Coronary artery (tissue), 2 donors: Measurements from ENCODE around the gene EEFSEC.

Experiments
- DNase-seq: peaks from one replicate; pipeline ENCODE4 v3.0.0-alpha.2; 2017; ENCODE audit warnings: low spot score
- H3K27ac ChIP-seq, 2 donors: fragments of 200-600 bp; sonication (generic); one replicate each; pipeline ENCODE4 v1.5.1; 2016 to 2019
- H3K4me3 ChIP-seq: fragments of 200-600 bp; sonication (generic); 2 replicates; pipeline ENCODE4 v1.5.1; 2016; ENCODE audit warnings: mild to moderate bottlenecking, moderate library complexity
- TF ChIP-seq, protein P1 (sequence below): fragments of 200-600 bp; sonication (generic); IDR thresholded peaks from one replicate; pipeline ENCODE4 v1.5.1; 2019; ENCODE audit warnings: antibody characterized with exemption

EEFSEC gene

DNA sequence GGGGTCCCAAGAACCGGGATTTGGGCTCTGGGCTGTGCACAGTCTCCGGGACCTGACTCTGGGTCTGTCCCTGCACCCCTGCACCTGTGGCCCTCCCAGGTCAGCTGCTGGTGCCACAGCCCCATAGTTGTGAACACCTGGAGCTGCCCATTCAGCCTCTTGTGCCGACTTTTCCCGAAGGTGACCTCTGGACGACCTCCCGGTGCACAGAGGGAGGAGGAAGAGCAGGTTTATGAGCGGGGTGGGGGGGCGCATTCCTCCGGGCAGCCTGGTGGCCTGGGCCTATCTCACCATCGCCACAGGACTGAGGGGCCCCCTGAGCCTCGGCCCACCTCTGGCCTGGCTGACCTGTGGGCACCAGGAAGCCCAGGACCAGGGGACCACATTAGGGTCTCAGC, 268.2 kb downstream of the EEFSEC start:
- no peak for DNase-seq
- no peak overlapping the region for H3K27ac ChIP-seq
- TF ChIP-seq, protein P1, sequence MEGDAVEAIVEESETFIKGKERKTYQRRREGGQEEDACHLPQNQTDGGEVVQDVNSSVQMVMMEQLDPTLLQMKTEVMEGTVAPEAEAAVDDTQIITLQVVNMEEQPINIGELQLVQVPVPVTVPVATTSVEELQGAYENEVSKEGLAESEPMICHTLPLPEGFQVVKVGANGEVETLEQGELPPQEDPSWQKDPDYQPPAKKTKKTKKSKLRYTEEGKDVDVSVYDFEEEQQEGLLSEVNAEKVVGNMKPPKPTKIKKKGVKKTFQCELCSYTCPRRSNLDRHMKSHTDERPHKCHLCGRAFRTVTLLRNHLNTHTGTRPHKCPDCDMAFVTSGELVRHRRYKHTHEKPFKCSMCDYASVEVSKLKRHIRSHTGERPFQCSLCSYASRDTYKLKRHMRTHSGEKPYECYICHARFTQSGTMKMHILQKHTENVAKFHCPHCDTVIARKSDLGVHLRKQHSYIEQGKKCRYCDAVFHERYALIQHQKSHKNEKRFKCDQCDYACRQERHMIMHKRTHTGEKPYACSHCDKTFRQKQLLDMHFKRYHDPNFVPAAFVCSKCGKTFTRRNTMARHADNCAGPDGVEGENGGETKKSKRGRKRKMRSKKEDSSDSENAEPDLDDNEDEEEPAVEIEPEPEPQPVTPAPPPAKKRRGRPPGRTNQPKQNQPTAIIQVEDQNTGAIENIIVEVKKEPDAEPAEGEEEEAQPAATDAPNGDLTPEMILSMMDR: no peak
- H3K4me3 ChIP-seq: no peak overlapping the region

DNA sequence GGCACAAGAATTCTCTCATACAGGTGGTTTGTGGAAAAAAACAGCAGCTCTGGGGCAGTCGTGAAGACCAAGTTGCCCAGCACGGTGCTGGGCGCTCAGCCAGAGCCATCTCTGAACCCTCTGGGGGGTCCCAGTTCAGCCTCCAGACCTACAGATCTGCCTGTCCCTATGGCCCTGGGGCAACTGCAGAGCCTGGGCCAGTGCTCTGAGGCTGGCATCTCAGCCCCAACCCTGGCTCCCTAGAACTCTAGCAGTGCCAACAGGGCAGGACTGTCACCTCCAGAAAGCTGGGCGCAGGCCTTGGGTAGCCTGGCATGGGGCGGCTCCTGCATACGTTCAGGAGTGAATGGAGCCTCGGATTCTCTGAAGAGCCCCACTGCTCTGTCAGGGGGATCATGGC, 268.7 kb downstream of the EEFSEC start:
- TF ChIP-seq, protein P1: no peak
- H3K4me3 ChIP-seq: no peak overlapping the region
- DNase-seq: no peak
- no peak overlapping the region for H3K27ac ChIP-seq

DNA sequence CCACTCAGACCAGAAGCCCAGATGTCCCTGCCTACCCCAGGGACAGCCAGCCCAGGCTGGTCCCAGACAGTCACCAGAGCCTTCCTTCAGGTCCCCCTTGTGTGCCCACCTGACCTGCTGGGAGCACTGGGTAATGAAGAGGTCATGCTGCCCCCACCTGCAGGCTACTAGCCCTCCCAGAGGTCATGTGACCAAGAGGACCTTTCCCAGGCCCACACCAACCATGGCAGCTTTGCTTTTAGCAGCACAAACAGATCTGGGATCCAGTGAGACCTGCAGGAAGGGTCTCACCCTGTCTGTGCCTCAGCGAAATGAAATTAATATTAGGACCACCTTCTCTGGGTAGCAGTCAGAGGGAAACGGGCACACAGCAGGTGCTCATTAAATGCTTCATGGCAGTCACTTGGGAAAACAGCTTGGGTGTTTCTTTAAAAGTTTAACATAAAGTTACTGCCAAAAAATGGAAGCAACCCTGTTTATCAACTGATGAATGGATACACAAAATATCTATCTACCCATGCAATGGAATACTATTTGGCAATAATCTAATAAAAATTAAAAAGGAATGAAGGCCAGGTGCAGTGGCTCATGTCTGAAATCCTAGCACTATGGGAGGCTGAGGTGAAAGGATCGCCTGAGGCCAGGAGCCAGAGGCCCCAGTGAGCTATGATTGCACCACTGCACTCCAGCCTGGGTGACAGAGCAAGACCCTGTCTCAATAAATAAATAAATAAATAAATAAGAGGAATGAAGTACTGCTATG, 269.7 kb downstream of the EEFSEC start:
- no peak overlapping the region for H3K4me3 ChIP-seq
- TF ChIP-seq, protein P1: no peak
- H3K27ac ChIP-seq: no peak overlapping the region
- DNase-seq: no peak

DNA sequence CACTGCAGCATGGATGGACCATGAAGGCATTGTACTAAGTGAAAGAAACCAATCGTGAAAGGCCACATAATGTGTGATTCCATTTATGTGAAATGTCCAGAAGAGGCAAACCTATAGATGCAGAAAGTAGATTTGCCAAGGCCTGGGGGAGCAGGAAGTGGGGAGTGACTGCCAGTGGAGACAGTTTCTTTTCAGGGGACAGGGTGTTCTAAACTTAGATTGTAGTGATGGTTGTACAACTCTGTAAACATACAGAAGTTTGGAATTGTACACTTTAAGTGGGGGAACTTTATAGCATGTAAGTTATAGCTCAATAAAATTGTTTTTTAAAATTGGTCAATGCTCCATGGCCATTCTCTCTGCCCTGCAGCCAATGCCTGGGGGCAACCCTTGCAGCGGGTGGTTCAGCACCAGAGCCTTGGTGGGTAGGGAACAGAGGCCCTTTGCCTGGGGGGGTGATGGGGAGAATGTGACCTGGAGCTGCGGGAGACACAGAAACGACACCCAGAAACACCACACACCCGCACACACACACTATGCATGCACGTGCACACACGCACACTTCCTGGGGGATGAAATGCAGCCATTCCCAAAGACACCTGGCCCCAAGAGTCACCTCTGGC, 270.4 kb downstream of the EEFSEC start:
- TF ChIP-seq, protein P1: no peak
- Histone ChIP-seq H3K4me3 (no peak overlapping the region), H3K27ac (no peak overlapping the region)
- no peak for DNase-seq

DNA sequence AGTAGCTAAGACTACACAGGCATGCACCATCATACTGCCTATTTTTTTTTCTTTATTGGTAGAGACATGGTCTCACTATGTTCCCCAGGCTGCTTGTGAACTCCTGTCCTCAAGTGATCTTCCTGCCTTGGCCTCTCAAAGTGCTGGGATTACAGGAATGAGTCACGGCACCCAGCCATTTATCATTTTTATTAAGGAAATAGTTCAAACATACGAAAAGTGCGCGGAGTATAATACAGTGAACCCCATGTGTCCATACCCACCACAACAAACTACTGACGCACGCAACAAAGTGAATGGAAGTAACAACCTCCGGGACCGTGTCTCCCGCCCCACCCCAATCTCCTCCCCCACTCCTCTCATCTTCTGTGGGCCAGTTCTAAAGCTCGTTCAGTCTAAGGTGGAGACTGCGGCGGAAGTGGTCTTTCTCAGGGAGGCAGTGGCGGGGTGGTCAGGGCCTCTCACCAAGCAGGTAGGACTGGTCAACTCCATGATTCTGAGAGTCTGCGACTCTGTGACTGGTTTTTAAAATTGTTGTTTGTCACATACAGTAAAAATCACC, 271.3 kb downstream of the EEFSEC start:
- Histone ChIP-seq H3K27ac (no peak overlapping the region), H3K4me3 (no peak overlapping the region)
- DNase-seq: no peak
- TF ChIP-seq, protein P1: no peak

DNA sequence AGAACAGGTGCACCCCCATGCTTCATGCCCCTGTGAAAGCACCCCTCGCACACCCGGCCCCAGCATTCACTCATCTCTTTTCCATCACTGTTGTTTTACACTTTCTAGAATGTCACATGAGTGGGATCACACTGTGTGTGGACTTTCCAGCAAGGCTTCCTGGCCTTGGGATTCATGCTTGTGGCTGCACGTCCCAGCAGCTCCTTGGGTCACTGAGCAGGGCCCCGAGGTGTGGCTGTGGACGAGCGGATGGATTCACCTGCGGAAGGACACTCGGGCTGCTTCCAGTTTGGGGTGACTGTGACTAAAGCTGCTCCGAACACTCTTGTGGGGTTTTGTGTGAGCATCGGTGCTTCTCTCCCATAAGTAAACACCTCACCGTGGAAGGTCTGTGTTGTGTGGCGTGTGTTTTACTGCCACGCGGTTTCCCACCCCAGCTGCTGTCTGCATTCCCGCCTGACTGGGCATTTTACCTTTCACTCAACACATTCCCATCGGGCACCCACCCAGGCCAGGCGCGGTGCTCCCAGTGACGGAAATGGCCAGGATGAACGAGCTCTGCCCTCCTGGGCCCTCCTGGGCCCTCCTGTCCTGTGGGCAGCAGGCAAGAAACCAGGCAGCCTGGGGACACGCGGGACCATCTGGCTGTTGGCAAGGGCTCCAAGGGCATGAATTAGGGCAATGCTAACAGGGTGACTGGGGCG, 272.0 kb downstream of the EEFSEC start:
- no peak for DNase-seq
- no peak overlapping the region for H3K4me3 ChIP-seq
- TF ChIP-seq, protein P1: no peak
- H3K27ac ChIP-seq: no peak overlapping the region
